Skin epidermis (tissue), 12 donors: ENCODE data around the gene KCNA1.

Source experiments
- H3K27ac ChIP-seq, 21 experiments: fragments of 200-600 bp; sonication (generic) in 11 of 21; one replicate each; pipeline ENCODE4 v1.5.0; 2020; ENCODE audit warnings: mild to moderate bottlenecking in 3 of 21, inconsistent platforms in 2 of 21, moderate library complexity in 2 of 21
- H3K4me3 ChIP-seq, 7 experiments: fragments of 200-600 bp; sonication (generic) in 2 of 7; one replicate each; pipeline ENCODE4 v1.5.0; 2020; ENCODE audit warnings: inconsistent platforms in 2 of 7, mild to moderate bottlenecking in 2 of 7, moderate library complexity in 1 of 7

Gene KCNA1

GRCh38 chr12:4958697-4959375 lies 49.1 kb downstream of the KCNA1 start:
- Histone ChIP-seq H3K4me3 (no peak overlapping the region), H3K27ac (no peak overlapping the region)

GRCh38 chr12:4959381-4959780 lies 49.7 kb downstream of the KCNA1 start:
- H3K4me3 ChIP-seq: no peak overlapping the region
- H3K27ac ChIP-seq: no peak overlapping the region

- no peak overlapping the region for H3K27ac ChIP-seq
- H3K4me3 ChIP-seq: no peak overlapping the region
Measured at GRCh38 chr12:4960030-4960429, 50.3 kb downstream of the KCNA1 start.

GRCh38 chr12:4960547-4960946 lies 50.8 kb downstream of the KCNA1 start:
- no peak overlapping the region for H3K27ac ChIP-seq

DNA sequence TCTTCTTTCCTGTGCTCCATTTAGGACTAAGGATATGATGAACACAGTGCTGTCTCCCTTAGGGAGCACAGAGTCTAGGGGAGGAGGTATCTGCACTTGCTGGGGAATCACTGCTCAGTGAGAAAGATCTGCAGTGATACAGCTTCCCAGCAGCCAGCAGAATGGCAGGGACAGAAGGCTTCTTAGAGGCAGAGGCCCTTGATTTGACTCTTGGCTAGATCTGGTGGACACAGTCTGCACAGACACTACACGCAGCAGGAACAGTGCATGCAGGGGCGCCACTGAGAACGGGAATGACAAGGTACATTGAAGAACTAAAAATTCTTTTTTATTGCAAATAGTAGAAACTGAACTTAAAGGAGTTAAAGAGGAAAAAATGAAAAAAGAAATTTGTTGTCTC lies 51.6 kb downstream of the KCNA1 start:
- Histone ChIP-seq H3K4me3 (no peak overlapping the region), H3K27ac (no peak overlapping the region)

More at GRCh38 chr12:4960547-4960946, 50.8 kb downstream of the KCNA1 start:
- H3K4me3 ChIP-seq: no peak overlapping the region

DNA sequence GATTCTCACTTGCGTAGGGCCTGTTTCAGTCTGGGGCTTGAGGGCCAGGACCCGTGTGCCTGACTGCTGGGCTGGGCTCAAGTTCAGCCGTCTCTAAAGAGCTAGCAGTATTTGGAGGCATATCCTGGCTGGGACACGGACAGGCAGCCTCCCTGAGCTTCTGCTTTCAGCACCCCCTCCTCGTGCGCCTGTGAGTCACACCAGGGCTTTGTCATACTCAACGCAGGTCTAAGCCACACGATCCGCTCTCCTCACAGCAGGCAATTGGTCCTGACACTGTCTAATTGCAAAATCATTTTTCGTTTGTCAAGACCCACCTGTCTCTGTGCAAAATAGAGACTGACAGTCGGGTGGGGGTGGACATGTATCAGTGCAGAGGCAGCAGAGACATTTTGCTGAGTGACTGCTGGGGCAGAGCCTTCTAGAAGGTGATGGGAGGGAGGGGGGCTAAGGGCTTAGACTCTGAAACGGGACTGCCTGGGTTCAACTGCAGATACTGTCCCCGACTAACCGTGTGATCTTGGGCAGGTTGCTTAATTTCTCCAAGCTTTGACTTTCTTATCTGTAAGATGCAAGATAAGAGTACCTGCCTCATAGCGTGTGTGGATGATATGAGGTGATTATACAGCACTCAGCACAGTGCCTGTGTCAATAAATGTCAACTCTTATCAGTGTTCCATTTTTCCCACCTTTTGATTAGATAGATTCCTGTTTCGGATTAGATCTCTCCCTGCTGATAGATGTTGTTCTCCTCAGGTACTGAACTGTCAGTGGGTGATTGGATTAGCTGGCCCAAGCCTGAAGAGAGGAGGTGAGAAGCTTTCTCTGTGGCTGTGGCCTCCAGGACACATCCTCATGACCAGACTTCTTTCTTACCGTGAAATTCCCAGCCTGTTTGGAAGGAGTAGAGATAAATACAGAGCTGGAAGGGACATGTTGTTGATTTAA lies 53.1 kb downstream of the KCNA1 start:
- H3K4me3 ChIP-seq: no peak overlapping the region

More for the DNA sequence above, 53.1 kb downstream of the KCNA1 start:
- H3K27ac ChIP-seq: no peak overlapping the region
